GM21723 (cell line): Measurements from ENCODE around the gene SH3TC1.

Experiments
- ATAC-seq: cut with Tn5 transposase; IDR thresholded peaks from one replicate; pipeline ENCODE4 v1.9.1; 2021; ENCODE audit warnings: mild to moderate bottlenecking, moderate library complexity; ENCODE audit not compliant: unreplicated experiment

Gene SH3TC1

DNA sequence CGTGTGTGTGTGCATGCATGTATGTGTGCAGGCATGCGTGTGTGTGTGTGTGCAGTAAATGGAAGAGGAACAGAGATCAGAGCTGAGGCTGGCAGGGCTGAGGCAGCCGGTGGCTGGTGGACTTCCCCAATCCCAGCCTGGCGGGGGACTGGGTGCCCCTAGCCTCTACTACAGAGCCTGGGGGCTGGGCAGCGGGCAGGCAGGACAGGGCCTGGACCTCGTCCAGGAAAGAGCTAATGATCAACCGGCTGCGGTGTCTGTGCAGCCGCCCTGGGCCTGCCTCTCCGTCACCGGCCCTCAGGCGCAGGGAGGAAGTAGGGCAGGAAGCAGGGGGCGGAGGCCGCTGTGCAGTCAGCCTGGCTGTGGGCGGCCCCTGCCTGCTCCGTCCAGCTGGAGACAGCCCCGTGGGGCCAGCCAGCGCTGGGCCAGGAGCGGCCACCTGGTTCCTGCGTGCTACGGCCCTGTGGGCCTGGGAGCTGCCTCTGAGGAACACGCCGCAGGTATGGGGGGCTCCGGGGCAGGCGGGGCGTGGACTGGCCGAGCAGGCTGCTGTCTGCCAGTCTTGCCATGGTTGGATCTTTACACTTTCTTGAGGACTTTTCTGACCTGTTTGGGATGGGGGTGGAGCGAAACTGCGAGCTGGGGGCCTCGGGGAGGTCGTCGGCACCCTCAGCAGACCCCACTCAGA lies at the start of gene SH3TC1:
SH3TC1 (plus strand) TSS at position 385 of the 688 bp plus-strand sequence. CDS start 5,905 bp downstream, outside the sequence.
- peak; percentile 84 for ATAC-seq

DNA sequence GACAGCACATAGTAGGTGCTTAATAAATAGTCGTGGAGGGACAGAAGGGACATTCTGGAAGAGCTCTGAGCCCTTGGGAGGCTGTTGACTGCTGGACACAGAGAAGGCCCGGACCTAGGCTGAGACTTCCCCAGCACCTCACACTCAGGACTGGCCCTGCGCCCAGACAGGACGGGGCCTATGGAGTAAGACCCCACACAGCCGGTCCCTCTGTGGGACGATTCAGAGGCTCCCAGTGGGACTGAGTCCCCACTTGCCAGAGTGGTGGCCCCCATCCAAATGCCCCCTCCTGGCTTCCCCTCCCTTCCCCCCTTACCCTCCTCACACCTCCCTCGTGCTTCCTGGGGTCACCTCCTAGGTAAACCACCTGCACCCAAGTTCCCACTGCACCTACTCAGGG lies 49.4 kb upstream of the SH3TC1 start:
- ATAC-seq, result no peak

DNA sequence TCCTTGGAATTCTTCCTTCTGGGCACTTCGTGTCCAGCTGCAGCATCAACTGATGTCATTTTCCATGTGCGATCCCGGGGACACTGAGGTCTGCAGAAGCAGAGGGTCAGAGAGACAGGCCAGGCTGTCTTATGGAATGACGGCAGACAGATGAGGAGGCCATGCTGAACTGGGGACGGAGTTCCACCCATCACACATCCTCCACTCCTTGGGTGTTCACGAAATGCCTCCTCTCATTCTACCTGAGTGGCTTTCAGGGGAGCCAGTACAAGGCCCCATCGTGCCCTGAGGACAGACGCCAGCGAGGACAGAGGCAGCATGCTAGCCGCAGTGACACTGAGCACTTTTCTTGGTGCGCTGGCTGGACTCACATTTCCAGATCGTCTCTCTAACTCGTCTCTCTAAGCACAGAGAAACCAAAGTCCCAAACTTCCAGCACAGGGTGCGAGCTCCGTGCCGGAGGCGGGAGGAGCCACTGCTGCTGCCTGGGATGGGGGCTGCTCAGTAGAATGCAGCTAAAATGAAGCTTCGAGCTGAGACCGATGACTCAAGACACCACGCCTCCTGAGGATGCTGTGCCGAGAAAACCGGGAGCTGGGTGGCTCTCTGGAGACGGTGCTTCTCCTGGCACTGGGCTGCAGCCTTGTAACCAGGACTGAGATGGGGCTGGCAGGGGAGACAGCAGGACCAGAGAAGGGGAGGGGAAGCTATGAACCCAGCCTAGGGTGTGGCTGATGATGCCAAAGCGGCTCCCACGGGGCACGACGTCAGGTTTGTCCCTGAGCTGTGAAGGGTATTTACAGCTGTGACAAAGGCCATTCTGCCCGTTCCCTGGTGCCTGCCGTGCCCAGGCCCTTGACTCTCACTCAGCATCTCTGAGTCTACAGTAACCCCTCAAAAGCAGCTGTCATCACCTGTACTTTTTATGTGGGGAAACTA lies 48.7 kb upstream of the SH3TC1 start:
- ATAC-seq, result no peak

GRCh38 chr4:8151165-8151650 lies 47.9 kb upstream of the SH3TC1 start:
- no peak for ATAC-seq

DNA sequence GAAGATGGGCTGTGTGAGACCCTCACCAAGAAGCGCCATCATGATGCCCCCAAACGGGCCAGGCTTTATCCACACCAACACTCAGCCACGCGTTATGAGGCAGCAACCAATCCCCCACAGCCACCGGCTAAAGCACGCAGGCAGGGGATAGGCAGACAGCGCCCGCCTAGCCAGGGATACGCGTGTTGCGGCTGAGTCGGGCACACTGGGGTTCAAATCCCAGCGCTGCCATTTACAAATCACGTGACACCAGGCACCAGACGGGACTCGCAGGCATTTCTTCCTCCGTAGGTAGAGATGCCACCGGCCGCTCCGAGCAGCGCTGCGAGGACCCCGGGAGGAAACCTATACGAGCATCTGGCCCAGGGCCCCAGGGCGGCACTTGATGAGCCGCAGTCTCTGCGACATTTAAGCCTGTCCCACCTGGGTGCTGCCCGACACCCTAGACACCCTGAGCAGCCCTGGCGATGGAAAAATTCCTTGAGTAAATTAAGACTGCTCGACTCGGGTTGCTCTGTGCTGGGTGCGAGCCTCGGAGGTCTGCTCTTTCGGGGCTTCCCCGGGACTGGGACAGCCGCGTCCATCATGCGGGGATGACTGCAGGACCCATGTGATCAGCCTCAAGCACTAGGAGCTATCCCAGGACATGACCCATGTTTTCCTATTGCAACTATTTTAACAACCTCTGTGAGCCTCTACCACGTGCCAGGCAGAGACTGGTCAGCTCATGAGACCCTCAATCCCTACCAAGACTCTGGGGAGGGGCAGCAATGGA lies 46.8 kb upstream of the SH3TC1 start:
- no peak for ATAC-seq

GRCh38 chr4:8152865-8153257 lies 46.2 kb upstream of the SH3TC1 start:
- no peak for ATAC-seq

GRCh38 chr4:8153441-8153840 lies 45.6 kb upstream of the SH3TC1 start:
- no peak for ATAC-seq

DNA sequence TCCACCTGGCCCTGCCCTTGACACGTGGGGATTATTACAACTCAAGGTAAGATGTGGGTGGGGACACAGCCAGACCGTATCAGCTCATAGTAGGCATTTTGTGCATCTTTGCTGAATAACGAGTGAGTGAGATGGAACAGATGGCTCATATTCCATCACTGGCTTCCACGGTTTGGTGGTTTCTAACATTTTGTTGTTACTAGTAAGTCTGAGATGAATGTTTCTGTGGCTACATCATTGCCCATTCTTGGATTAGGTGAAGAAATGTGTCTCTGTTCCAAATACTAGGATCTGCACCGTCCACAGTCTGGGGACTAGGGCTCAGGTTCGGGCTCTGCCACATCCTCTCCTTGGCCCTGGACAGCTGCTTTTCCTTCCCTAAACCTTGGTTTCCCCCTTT lies 44.0 kb upstream of the SH3TC1 start:
- no peak for ATAC-seq

DNA sequence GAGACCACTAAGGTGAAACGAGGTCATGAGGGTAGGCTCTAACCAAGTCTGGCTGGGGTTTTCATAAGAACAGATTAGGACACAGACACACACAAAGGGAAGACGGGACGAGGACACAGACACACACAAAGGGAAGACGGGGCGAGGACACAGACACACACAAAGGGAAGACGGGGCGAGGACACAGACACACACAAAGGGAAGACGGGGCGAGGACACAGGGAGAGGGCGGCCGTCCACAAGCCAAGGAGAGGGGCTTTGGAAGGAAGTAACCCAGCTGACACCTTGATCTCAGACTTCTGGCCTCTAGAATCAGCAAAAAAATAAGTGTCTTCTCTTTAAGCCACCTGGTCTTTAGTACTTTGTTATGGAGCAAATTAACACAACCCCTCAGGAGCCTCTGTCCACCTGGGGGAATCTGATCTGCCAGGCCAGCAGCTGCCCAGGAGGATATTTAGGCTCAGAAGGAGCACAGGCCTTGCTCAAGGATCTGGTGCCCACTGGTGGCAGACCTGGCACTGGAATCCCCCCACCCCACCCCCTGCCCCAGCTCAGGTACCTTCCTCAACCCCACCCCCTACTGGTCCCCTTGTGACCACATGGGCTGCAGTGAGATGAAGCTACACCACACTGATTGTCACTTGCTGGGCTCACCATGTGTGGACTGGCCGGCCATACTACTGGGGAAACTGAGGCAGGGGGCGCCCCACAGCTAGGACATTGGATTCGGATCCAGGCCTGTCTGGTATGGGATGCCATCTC lies 43.2 kb upstream of the SH3TC1 start:
- no peak for ATAC-seq

DNA sequence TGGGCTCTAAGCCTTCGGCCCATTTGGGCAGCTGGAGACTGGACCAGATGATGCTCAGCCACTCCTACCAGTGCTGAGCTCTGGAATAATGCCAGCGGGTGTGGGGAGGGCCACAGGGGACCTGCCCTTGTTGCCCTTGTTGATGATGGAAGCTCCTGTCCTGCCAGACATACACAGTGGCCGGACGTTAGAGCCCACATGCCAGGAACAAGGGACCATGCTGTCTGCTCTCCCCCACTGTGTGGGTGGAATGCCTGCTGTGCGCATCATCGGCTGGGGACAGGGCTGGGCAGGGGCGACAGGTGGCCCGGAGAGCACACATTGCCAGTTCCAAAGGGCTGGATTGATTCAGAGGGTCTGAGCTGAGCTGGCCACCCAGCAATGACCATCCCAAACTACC lies 42.5 kb upstream of the SH3TC1 start:
- no peak for ATAC-seq

DNA sequence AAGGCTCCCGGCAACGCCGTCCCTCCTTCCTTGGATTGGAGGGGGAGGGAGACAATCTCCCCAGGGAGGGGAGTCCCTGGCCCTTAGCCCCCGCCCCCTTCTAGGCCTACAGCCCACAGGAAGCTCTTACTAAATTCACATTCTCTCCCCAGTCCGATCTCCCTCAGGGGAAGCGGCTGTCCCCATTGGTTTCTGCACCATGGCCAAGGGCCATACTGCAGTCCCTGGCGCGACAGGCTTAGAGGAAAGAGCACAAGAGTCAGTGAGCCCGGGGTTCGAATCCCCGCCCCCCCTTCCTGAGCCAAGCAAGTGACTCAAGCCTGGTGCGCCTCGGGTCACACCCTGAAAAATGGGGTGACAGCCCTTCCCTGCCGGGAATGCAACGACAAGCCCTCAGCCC lies 41.6 kb upstream of the SH3TC1 start:
- no peak for ATAC-seq

GRCh38 chr4:8157944-8158709 lies 41.0 kb upstream of the SH3TC1 start:
- ATAC-seq, result no peak

DNA sequence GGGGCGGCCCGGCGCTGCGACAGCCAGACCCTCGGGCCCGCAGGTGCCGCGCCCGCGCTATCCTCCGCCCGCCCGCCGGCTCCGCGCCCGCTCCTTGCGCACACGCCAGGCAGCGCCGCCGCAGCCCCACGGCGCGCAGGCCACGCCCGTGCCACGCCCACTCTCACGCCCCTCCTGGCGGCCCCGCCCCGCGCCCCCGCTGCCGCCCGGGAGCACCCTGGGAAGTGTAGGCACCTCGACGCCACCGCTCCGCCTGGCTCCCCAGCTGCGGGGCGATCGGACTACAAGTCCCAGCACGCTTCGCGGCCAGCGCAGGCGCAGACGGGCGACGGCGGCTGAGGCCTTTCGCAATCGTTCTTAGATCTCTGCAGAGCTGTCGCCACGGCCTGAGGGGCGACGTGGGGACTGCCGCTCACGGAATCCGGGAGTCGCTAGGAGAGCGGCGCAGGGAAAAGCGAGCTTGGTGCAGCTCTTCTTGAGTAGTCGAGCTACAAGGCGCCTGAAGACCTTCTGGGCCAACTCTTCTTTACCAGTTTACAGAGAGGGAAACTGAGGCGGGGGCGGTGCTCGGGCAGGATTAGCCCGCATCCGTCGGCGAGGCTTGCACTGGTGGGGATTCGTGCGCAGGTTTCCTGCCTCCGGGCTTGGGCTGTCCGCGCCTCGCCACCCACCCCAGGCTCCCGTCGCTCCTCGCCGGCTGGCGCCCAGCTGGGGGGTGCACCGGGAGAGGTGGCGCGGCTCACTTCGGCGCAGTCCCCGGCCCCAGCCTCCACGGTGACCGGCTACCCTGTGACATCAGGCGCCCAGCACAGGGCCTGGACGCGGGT lies 40.2 kb upstream of the SH3TC1 start, which contains the start of gene ABLIM2:
ABLIM2 (minus strand) TSS at position 104 of the 827 bp plus-strand sequence. CDS start 124 bp downstream, outside the sequence.
- peak; percentile 97 for ATAC-seq

DNA sequence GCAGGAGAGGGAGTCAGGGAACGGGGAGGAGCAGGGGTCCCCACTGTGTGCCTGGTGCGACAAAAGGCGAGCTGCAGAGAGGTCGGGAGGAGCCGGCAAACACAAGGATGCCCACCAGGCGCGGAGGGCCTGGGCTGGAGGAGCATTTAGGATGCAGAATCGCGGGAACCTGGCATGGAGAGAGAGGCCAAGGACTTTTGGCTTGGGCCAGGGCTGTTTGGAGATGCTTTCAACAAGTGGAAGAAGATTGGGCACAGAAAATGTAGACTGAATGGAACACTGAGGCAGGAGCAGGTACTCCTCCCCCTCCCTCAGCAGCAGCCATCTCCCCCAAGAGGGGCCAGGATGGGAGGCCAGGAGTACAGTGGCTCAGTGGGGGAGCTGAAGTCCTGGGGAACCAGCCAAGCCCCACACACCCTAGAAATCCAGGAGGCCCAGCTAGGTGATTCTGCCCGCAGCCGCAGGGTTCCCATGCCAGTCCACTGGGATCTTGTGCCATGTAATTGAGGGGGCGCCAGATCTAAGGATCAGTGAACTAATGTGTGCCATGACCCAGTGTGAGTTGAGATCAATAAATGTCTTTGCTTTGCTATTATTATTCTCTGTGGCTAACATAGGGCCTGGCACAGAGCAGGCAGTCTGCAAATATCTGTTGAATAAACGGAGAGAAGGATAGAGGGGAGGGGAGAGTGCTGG lies 39.4 kb upstream of the SH3TC1 start:
- ATAC-seq, result no peak

GRCh38 chr4:8160233-8160560 lies 38.9 kb upstream of the SH3TC1 start:
- ATAC-seq, result no peak

GRCh38 chr4:8160572-8160971 lies 38.5 kb upstream of the SH3TC1 start:
- no peak for ATAC-seq

DNA sequence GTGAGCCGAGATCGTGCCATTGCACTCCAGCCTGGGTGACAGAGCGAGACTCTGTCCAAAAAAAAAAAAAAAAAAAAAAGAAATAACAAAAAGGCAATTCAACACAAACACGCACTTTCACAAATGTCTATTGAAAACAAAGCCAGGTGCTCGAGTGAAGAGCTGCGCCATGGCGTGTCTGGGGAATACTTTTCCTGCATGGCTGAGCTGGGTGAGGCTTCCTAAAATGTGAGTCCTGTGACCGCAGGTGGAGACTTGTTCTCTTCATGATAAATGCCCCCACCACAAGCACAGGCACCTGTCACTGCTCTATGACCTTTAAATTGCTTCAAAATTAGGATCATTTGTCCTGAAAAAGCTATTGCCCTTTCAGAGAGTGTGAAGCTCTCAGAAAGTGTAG lies 36.5 kb upstream of the SH3TC1 start:
- ATAC-seq, result no peak

DNA sequence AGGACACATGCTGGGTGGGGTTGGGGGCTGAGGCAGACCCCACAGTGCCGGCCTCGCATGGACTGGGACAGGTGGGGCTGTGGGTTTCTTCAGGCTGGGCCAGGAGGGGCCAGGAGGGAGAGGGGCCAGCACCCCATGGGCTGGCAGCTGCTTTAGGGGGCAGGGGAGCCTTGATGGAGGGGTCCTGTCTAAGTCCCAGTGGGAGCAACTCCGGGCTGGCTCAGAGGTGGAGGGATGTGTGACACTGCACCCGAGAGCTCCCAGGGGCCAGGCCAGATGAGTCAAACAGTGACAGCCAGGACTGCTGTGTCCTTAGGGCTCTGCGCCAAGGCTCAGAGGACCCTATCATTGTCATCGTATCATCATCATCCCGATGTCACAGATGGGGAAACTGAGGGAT lies 36.1 kb upstream of the SH3TC1 start:
- ATAC-seq, result no peak
